HG02642 (cell line): Measurements from ENCODE around the gene SLC39A12.

ENCODE experiments used
- ATAC-seq: cut with Tn5 transposase; IDR thresholded peaks from one replicate; pipeline ENCODE4 v1.9.1; 2021; ENCODE audit warnings: mild to moderate bottlenecking; ENCODE audit not compliant: unreplicated experiment, poor library complexity

Gene SLC39A12

GRCh38 chr10:18043148-18044006 is 91.7 kb downstream of the SLC39A12 start:
- ATAC-seq = no peak

- ATAC-seq = no peak
These were observed 93.4 kb downstream of the SLC39A12 start for GRCh38 chr10:18044976-18045720.

GRCh38 chr10:18056583-18056982 is 104.9 kb downstream of the SLC39A12 start:
- ATAC-seq = no peak

- no peak for ATAC-seq
These were observed 108.3 kb downstream of the SLC39A12 start for GRCh38 chr10:18059826-18060559.

- no peak for ATAC-seq
These were observed 115.2 kb downstream of the SLC39A12 start for GRCh38 chr10:18066947-18067346.

GRCh38 chr10:18068401-18068800 is 116.7 kb downstream of the SLC39A12 start:
- no peak for ATAC-seq

- ATAC-seq = no peak
These were observed 119.9 kb downstream of the SLC39A12 start for GRCh38 chr10:18071591-18071990.

- no peak for ATAC-seq
These were observed 121.6 kb downstream of the SLC39A12 start for GRCh38 chr10:18073314-18073713.

- ATAC-seq = no peak
These were observed 124.2 kb downstream of the SLC39A12 start for GRCh38 chr10:18075881-18076280.

- no peak for ATAC-seq
These were observed 128.1 kb downstream of the SLC39A12 start for GRCh38 chr10:18079665-18080295.

- no peak for ATAC-seq
These were observed 130.7 kb downstream of the SLC39A12 start for GRCh38 chr10:18082381-18082780.

- ATAC-seq = no peak
These were observed 134.1 kb downstream of the SLC39A12 start for GRCh38 chr10:18085855-18086254.

GRCh38 chr10:18086746-18087145 is 135.0 kb downstream of the SLC39A12 start:
- ATAC-seq = no peak

GRCh38 chr10:18087355-18087754 is 135.6 kb downstream of the SLC39A12 start:
- no peak for ATAC-seq
